ENCODE data around the gene EZH1. TPM values are rescaled to one million over a fixed set of nuclear protein-coding genes. Genes with fewer than 3 reads are reported as not detected.

The EZH1 gene
- total RNA-seq, 1 experiment from 2014 or later, result 17.7 TPM

GRCh38 chr17:42783062-42783790, 38.4 kb upstream of the EZH1 start:
- DNase-seq (ENCODE audit: low read depth, low spot score) (no peak), ATAC-seq (no peak)
- BruUV-seq (replicated peaks), result no TSS peak
- H3K27me3 ChIP-seq (ENCODE audit: control insufficient read depth, insufficient read depth, low read length), result no peaks in the 10 kb centered on the region
- no peaks in the 10 kb centered on the region for H3K9me3 ChIP-seq (ENCODE audit: control insufficient read depth, insufficient read depth, low read depth, low read length)
- H3K36me3 ChIP-seq (ENCODE audit: control insufficient read depth, insufficient read depth, low read length), result no peaks in the 10 kb centered on the region
- TF ChIP-seq TCF7L2 (IDR thresholded peaks at IDR 0.05; ENCODE audit: low read depth, low read length) (no peak), POLR2AphosphoS5 (IDR thresholded peaks at IDR 0.05; ENCODE audit: low read depth, low read length) (no peak), SIN3A (IDR thresholded peaks at IDR 0.05; ENCODE audit: borderline replicate concordance, insufficient read depth, low read depth, low read length) (no peak), REST (IDR thresholded peaks at IDR 0.05; ENCODE audit: insufficient read depth in 1 of 2, low read depth in 2 of 2, low read length in 1 of 2) (no peak)
- TF ChIP-seq, protein P1, sequence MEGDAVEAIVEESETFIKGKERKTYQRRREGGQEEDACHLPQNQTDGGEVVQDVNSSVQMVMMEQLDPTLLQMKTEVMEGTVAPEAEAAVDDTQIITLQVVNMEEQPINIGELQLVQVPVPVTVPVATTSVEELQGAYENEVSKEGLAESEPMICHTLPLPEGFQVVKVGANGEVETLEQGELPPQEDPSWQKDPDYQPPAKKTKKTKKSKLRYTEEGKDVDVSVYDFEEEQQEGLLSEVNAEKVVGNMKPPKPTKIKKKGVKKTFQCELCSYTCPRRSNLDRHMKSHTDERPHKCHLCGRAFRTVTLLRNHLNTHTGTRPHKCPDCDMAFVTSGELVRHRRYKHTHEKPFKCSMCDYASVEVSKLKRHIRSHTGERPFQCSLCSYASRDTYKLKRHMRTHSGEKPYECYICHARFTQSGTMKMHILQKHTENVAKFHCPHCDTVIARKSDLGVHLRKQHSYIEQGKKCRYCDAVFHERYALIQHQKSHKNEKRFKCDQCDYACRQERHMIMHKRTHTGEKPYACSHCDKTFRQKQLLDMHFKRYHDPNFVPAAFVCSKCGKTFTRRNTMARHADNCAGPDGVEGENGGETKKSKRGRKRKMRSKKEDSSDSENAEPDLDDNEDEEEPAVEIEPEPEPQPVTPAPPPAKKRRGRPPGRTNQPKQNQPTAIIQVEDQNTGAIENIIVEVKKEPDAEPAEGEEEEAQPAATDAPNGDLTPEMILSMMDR (IDR thresholded peaks at IDR 0.05), result no peak
- intact Hi-C loops (cut with micrococcal nuclease; ENCODE audit: unreplicated experiment), result no loop called here
- H3K4me1 ChIP-seq (ENCODE audit: control insufficient read depth, insufficient read depth, low read length), result peaks cover 19% of the 10 kb centered on the region
- no peak overlapping the region for H3K27ac ChIP-seq (ENCODE audit: low read length)
- CTCF ChIA-PET, result no interaction called here
- in situ Hi-C loops (cut with HindIII; ENCODE audit: low pct_unique_long_range_greater_than_20kb, low sequenced_read_pairs), result no loop called here
- no peak overlapping the region for H3K4me3 ChIP-seq (ENCODE audit: low read depth in 2 of 2, low read length in 2 of 2)
- POLR2A ChIA-PET, result no interaction called here

DNA sequence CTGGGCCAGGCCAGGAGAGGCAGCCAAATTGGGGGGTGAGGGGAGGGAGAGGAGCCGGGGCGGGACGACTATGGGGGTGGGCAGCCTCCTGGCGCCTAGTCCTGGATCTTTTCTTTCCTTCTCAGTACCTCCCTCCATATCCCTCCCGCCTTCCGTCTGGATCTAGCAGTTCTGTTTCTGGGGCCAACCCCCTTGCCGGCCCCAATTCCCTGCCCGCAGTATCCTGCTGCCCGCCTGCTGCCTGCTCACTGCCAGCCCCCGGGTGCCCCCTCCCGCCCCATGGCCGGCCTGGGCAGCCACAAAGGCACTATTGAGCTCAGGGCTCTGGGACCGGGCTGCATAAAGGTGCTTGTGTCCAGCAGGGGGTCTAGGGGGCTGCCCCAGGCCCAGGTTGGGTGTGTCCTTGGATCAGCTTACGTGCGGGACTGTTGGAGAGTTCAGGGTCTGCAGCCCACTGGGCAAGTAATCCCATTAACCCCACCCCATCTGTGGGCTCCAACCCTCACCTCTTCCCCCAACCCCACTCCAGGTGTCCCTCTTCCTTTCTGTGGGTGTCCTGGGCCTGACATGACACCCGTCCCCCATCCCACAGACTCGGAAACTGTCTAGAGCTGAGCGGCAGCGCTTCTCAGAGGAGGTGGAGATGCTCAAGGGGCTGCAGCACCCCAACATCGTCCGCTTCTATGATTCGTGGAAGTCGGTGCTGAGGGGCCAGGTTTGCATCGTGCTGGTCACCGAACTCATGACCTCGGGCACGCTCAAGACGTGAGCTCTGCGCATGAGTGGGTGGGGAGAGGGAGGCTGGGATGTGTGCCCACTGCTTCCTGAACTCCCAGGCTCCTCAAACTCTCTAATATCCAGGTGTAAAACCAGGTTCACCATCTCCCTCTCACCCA, 37.6 kb upstream of the EZH1 start:
- CTCF ChIA-PET, result interaction anchor here (2.3 kb wide), 1 partner anchor 19 kb away, joined by 5 read pairs; no protein-coding TSS in a partner anchor
- ATAC-seq, result no peak
- intact Hi-C loops (cut with micrococcal nuclease; ENCODE audit: unreplicated experiment), result no loop called here

More for the DNA sequence above, 37.6 kb upstream of the EZH1 start:
- H3K27ac ChIP-seq (ENCODE audit: low read length), result no peak overlapping the region
- no peaks in the 10 kb centered on the region for H3K27me3 ChIP-seq (ENCODE audit: control insufficient read depth, insufficient read depth, low read length)
- H3K9me3 ChIP-seq (ENCODE audit: control insufficient read depth, insufficient read depth, low read depth, low read length), result no peaks in the 10 kb centered on the region
- POLR2A ChIA-PET, result no interaction called here
- in situ Hi-C loops (cut with HindIII; ENCODE audit: low pct_unique_long_range_greater_than_20kb, low sequenced_read_pairs), result no loop called here
- DNase-seq (ENCODE audit: low read depth, low spot score), result no peak
- TF ChIP-seq, protein P1 (IDR thresholded peaks at IDR 0.05), result no peak
- TF ChIP-seq REST (IDR thresholded peaks at IDR 0.05; ENCODE audit: insufficient read depth in 1 of 2, low read depth in 2 of 2, low read length in 1 of 2) (no peak), SIN3A (IDR thresholded peaks at IDR 0.05; ENCODE audit: borderline replicate concordance, insufficient read depth, low read depth, low read length) (no peak), POLR2AphosphoS5 (IDR thresholded peaks at IDR 0.05; ENCODE audit: low read depth, low read length) (no peak), TCF7L2 (IDR thresholded peaks at IDR 0.05; ENCODE audit: low read depth, low read length) (no peak)
- peaks cover 19% of the 10 kb centered on the region for H3K4me1 ChIP-seq (ENCODE audit: control insufficient read depth, insufficient read depth, low read length)
- no TSS peak for BruUV-seq (replicated peaks)
- peak overlapping the region in 1 of 2 experiments; percentile 48; a peak in 2 of 4 replicates for H3K4me3 ChIP-seq (ENCODE audit: low read depth in 2 of 2, low read length in 2 of 2)
- H3K36me3 ChIP-seq (ENCODE audit: control insufficient read depth, insufficient read depth, low read length), result no peaks in the 10 kb centered on the region
